A204.1 (cell line): ENCODE data around the gene ZDHHC21.

Experiments
- FAIRE-seq: peaks from 2 replicates; lab custom pipeline; 2012; peaks lifted over from hg19 to GRCh38; lab: Jason Lieb, UNC

Gene ZDHHC21

GRCh38 chr9:14693251-14693861, at the start of gene ZDHHC21:
Gene ZDHHC21 (minus strand): TSS chr9:14693432. CDS start chr9:14674340, 19,092 bp downstream.
- no peak for FAIRE-seq

- FAIRE-seq: no peak
These were observed 48.1 kb upstream of the ZDHHC21 start for GRCh38 chr9:14741369-14741768.

- FAIRE-seq: no peak
These were observed 39.9 kb upstream of the ZDHHC21 start for GRCh38 chr9:14733133-14733532.

GRCh38 chr9:14731294-14731981, 38.2 kb upstream of the ZDHHC21 start:
- FAIRE-seq: no peak

- no peak for FAIRE-seq
These were observed 37.2 kb upstream of the ZDHHC21 start for GRCh38 chr9:14730461-14730898.

- no peak for FAIRE-seq
These were observed 30.1 kb upstream of the ZDHHC21 start for GRCh38 chr9:14723301-14723700.

- FAIRE-seq: no peak
These were observed 29.3 kb upstream of the ZDHHC21 start, which contains the start of gene CER1 for GRCh38 chr9:14722391-14723035. Gene CER1 (minus strand): TSS chr9:14722733. CDS start chr9:14722672, 61 bp downstream.

GRCh38 chr9:14719231-14719923, 26.1 kb upstream of the ZDHHC21 start:
- FAIRE-seq: no peak

GRCh38 chr9:14715102-14715501, 21.9 kb upstream of the ZDHHC21 start:
- FAIRE-seq: no peak

- FAIRE-seq: no peak
These were observed 20.0 kb upstream of the ZDHHC21 start for GRCh38 chr9:14713187-14713767.

- no peak for FAIRE-seq
These were observed 17.6 kb upstream of the ZDHHC21 start for GRCh38 chr9:14710804-14711203.

GRCh38 chr9:14706530-14707140, 13.4 kb upstream of the ZDHHC21 start:
- no peak for FAIRE-seq

- FAIRE-seq: no peak
These were observed 11.8 kb upstream of the ZDHHC21 start for GRCh38 chr9:14705079-14705478.

GRCh38 chr9:14704281-14704680, 11.0 kb upstream of the ZDHHC21 start:
- no peak for FAIRE-seq

GRCh38 chr9:14702200-14702720, 9.0 kb upstream of the ZDHHC21 start:
- no peak for FAIRE-seq

- no peak for FAIRE-seq
These were observed 572 bp downstream of the ZDHHC21 start for GRCh38 chr9:14692470-14693250.

- FAIRE-seq: no peak
These were observed 2.1 kb downstream of the ZDHHC21 start for GRCh38 chr9:14690948-14691730.

GRCh38 chr9:14687042-14687719, 6.1 kb downstream of the ZDHHC21 start:
- FAIRE-seq: no peak

- FAIRE-seq: no peak
These were observed 7.1 kb downstream of the ZDHHC21 start for GRCh38 chr9:14686168-14686567.
